ENCODE results near the gene CUL4B.
"Not testable (repeated sequence)": the region's sequence is repeated elsewhere in the genome, so short reads cannot be mapped to it uniquely, and the experiment has no call there.

Gene CUL4B

DNA sequence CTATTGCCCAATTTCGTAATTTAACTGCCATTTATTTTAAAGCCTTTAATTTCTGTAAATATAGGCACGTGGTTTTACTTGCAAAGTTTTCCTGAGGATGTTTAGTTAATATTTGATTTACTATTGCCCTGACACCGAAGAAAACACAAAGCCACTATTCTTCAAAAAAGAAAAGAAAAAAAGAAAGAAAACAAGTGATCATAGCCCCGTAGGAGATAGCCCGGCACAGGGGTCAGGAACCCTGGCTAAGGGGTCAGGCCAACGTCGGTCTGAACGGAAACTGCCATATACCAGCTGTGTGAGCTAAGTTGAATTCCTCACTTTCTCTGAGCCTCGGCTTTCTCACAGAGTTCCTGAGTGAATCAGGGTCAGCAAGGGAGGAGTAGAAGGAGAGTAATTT lies 74.0 kb downstream of the CUL4B start:
- no peaks in the 10 kb centered on the region for H3K27me3 ChIP-seq (ENCODE audit: insufficient read depth, low read length, poor library complexity)
- H2AK5ac ChIP-seq (ENCODE audit: low read length) = no peak overlapping the region
- H3K27ac ChIP-seq (ENCODE audit: low read depth, low read length) = no peak overlapping the region
- no peak overlapping the region for H2BK120ac ChIP-seq (ENCODE audit: low read depth, low read length)
- DNase-seq = no peak
- no peaks in the 10 kb centered on the region for H3K36me3 ChIP-seq (ENCODE audit: control insufficient read depth, insufficient read depth, low read length)
- H3K56ac ChIP-seq (ENCODE audit: low read length) = no peak overlapping the region
- H3K18ac ChIP-seq (ENCODE audit: low read length) = no peak overlapping the region
- H2BK15ac ChIP-seq (replicated peaks; ENCODE audit: low read depth) = no peak overlapping the region
- no peaks in the 10 kb centered on the region for H3K79me1 ChIP-seq (ENCODE audit: low read length)
- H3K23ac ChIP-seq (ENCODE audit: low read length) = no peak overlapping the region
- no peak overlapping the region for H4K5ac ChIP-seq (ENCODE audit: low read length)
- H2BK5ac ChIP-seq (ENCODE audit: low read length) = no peak overlapping the region
- H3K9ac ChIP-seq (ENCODE audit: low read length) = no peak overlapping the region
- no peaks in the 10 kb centered on the region for H3K79me2 ChIP-seq (ENCODE audit: control insufficient read depth, insufficient read depth, low read length)
- H3K4me2 ChIP-seq (ENCODE audit: low read length) = no peak overlapping the region
- H3K4ac ChIP-seq (ENCODE audit: low read depth, low read length) = no peak overlapping the region
- no peak overlapping the region for H3K4me3 ChIP-seq (ENCODE audit: low read length)
- H4K8ac ChIP-seq (ENCODE audit: low read depth, low read length) = no peak overlapping the region
- no peaks in the 10 kb centered on the region for H3K4me1 ChIP-seq (ENCODE audit: control insufficient read depth, low read depth, low read length)
- no CpG with 5 or more reads among the region's 9 CpGs for WGBS (ENCODE audit: extremely low coverage, insufficient coverage, low lambda C conversion rate)

DNA sequence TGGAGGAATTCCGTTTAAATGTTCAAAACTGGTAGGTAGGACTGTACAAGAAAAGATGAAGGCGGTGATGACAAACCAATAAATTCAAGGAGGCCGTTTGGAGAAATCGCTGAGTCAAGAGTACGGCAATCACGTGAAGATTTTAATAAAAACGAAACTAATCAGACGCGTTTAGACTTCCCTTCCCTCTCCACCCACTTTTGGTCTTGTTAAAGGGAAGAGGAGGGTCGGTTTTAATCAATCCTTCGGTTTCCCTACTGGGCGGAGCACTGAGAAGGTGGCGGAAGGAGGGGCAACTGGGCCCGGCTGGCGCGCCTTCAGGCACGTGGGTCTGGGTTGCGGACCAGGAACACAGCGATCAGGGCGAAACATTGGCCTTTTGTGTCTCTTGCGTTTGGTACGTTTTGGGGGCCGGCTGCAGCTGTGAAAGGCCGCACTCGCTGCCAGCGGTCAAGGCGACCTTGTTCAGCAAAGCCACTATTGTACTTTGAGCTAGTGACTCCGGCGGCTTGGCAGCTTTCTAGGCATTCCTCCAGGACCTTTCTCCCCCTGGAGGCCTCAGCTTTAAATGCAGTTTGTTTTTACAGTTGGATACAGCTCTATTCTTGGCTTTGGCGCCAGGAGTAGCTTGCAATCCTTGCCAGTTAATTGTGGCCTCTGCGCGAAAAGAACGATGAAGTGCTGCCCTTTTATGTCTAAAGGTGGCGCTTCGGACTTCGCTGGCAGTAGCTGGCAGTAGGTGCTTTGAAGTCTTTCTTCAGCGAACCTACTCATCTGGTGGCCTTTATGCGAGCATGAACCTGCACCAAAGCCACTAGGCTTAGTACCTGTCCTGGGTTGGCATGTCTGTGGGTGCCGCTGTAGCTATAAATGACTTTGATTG lies 74.9 kb downstream of the CUL4B start:
- Histone ChIP-seq H3K36me3 (ENCODE audit: control insufficient read depth, insufficient read depth, low read length) (no peaks in the 10 kb centered on the region), H2BK5ac (ENCODE audit: low read length) (no peak overlapping the region), H3K9ac (ENCODE audit: low read length) (peak overlapping the region; percentile 73), H3K79me1 (ENCODE audit: low read length) (no peaks in the 10 kb centered on the region), H2BK120ac (ENCODE audit: low read depth, low read length) (no peak overlapping the region), H3K4ac (ENCODE audit: low read depth, low read length) (no peak overlapping the region), H3K4me2 (ENCODE audit: low read length) (peak overlapping the region; percentile 25), H3K27ac (ENCODE audit: low read depth, low read length) (peak overlapping the region; percentile 44), H3K56ac (ENCODE audit: low read length) (peak overlapping the region; percentile 83), H4K8ac (ENCODE audit: low read depth, low read length) (no peak overlapping the region), H4K5ac (ENCODE audit: low read length) (no peak overlapping the region), H3K4me3 (ENCODE audit: low read length) (no peak overlapping the region), H3K4me1 (ENCODE audit: control insufficient read depth, low read depth, low read length) (no peaks in the 10 kb centered on the region), H3K79me2 (ENCODE audit: control insufficient read depth, insufficient read depth, low read length) (no peaks in the 10 kb centered on the region), H3K27me3 (ENCODE audit: insufficient read depth, low read length, poor library complexity) (no peaks in the 10 kb centered on the region), H3K18ac (ENCODE audit: low read length) (no peak overlapping the region), H2BK15ac (replicated peaks; ENCODE audit: low read depth) (no peak overlapping the region), H2AK5ac (ENCODE audit: low read length) (no peak overlapping the region), H3K23ac (ENCODE audit: low read length) (no peak overlapping the region)
- peak; percentile 94 for DNase-seq
- WGBS (ENCODE audit: extremely low coverage, insufficient coverage, low lambda C conversion rate) = no CpG with 5 or more reads among the region's 39 CpGs

DNA sequence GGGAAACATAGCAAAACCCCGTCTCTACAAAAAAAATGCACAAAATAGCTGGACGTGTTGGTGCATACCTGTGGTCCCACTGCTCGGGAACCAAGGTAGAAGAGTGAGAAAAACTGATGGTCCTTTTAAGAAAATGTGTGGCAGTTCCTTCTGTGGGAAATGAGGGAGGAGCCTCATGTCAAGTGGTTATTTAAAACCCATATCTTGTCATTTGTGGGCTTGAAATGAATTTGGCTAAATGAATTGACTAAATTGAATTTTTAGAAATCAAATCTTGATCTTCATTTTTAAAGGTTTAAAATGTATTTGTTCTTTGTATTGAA lies 75.5 kb downstream of the CUL4B start:
- Histone ChIP-seq H3K18ac (ENCODE audit: low read length) (no peak overlapping the region), H4K8ac (ENCODE audit: low read depth, low read length) (no peak overlapping the region), H2BK15ac (replicated peaks; ENCODE audit: low read depth) (no peak overlapping the region), H3K36me3 (ENCODE audit: control insufficient read depth, insufficient read depth, low read length) (no peaks in the 10 kb centered on the region), H2AK5ac (ENCODE audit: low read length) (no peak overlapping the region), H3K4me3 (ENCODE audit: low read length) (no peak overlapping the region), H3K4me2 (ENCODE audit: low read length) (no peak overlapping the region), H3K9ac (ENCODE audit: low read length) (no peak overlapping the region), H3K27me3 (ENCODE audit: insufficient read depth, low read length, poor library complexity) (no peaks in the 10 kb centered on the region), H3K4me1 (ENCODE audit: control insufficient read depth, low read depth, low read length) (no peaks in the 10 kb centered on the region), H3K56ac (ENCODE audit: low read length) (no peak overlapping the region), H2BK120ac (ENCODE audit: low read depth, low read length) (no peak overlapping the region), H3K4ac (ENCODE audit: low read depth, low read length) (no peak overlapping the region), H3K23ac (ENCODE audit: low read length) (no peak overlapping the region), H3K79me2 (ENCODE audit: control insufficient read depth, insufficient read depth, low read length) (no peaks in the 10 kb centered on the region), H2BK5ac (ENCODE audit: low read length) (no peak overlapping the region), H3K27ac (ENCODE audit: low read depth, low read length) (no peak overlapping the region), H3K79me1 (ENCODE audit: low read length) (no peaks in the 10 kb centered on the region), H4K5ac (ENCODE audit: low read length) (no peak overlapping the region)
- no peak for DNase-seq
- no CpG with 5 or more reads among the region's 3 CpGs for WGBS (ENCODE audit: extremely low coverage, insufficient coverage, low lambda C conversion rate)

DNA sequence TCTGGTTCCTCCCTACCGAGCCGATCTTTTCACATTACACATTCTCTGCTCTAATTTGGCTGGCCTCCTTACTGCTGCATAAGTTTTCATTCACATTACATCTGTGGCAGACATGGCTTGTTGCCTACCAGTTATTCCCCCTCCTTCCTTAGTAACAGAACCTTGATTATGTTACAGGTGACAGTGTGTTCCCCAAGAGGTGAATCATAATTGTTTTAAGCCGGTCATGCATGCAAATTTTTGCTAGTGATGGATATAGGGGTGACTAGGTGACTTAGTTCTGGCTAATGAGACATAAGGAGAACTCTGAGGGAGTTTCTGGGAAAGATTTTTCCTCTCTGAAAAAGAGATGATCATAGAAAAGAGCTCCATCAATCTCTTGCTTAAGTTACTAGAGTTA lies 83.3 kb downstream of the CUL4B start:
- Histone ChIP-seq H2BK15ac (replicated peaks; ENCODE audit: low read depth) (no peak overlapping the region), H3K4me1 (ENCODE audit: control insufficient read depth, low read depth, low read length) (no peaks in the 10 kb centered on the region), H3K79me1 (ENCODE audit: low read length) (no peaks in the 10 kb centered on the region), H4K5ac (ENCODE audit: low read length) (no peak overlapping the region), H4K8ac (ENCODE audit: low read depth, low read length) (no peak overlapping the region), H3K4me3 (ENCODE audit: low read length) (no peak overlapping the region), H3K9ac (ENCODE audit: low read length) (no peak overlapping the region), H2AK5ac (ENCODE audit: low read length) (no peak overlapping the region), H3K27me3 (ENCODE audit: insufficient read depth, low read length, poor library complexity) (no peaks in the 10 kb centered on the region), H2BK5ac (ENCODE audit: low read length) (no peak overlapping the region), H3K18ac (ENCODE audit: low read length) (no peak overlapping the region), H3K27ac (ENCODE audit: low read depth, low read length) (no peak overlapping the region), H3K23ac (ENCODE audit: low read length) (no peak overlapping the region), H3K36me3 (ENCODE audit: control insufficient read depth, insufficient read depth, low read length) (no peaks in the 10 kb centered on the region), H3K4me2 (ENCODE audit: low read length) (no peak overlapping the region), H2BK120ac (ENCODE audit: low read depth, low read length) (no peak overlapping the region), H3K79me2 (ENCODE audit: control insufficient read depth, insufficient read depth, low read length) (no peaks in the 10 kb centered on the region), H3K4ac (ENCODE audit: low read depth, low read length) (no peak overlapping the region), H3K56ac (ENCODE audit: low read length) (no peak overlapping the region)
- no peak for DNase-seq
- no CpG with 5 or more reads among the region's 3 CpGs for WGBS (ENCODE audit: extremely low coverage, insufficient coverage, low lambda C conversion rate)

DNA sequence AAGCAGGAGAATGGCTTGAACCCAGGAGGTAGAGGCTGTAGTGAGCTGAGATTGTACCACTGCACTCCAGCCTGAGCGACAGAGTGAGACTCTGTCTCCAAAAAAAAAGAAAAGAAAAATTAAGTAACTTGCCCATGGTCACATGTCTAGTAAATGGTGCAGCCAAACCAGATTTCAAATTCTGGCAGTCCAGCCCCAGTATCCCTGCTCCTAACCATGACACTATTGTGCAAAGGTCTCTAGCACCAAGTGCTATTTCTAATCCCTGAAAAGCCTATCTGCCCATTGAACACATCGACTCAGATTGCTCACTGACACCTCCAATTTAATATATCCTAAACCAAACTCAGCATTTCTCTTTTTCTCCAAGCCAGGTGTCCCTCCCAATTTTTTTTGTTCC lies 84.0 kb downstream of the CUL4B start:
- no peak overlapping the region for H3K56ac ChIP-seq (ENCODE audit: low read length)
- no peak overlapping the region for H3K4ac ChIP-seq (ENCODE audit: low read depth, low read length)
- WGBS (ENCODE audit: extremely low coverage, insufficient coverage, low lambda C conversion rate) = no CpG with 5 or more reads among the region's 2 CpGs
- H3K4me3 ChIP-seq (ENCODE audit: low read length) = no peak overlapping the region
- no peak overlapping the region for H2BK15ac ChIP-seq (replicated peaks; ENCODE audit: low read depth)
- no peak overlapping the region for H3K23ac ChIP-seq (ENCODE audit: low read length)
- no peak overlapping the region for H3K9ac ChIP-seq (ENCODE audit: low read length)
- no peaks in the 10 kb centered on the region for H3K79me2 ChIP-seq (ENCODE audit: control insufficient read depth, insufficient read depth, low read length)
- H2AK5ac ChIP-seq (ENCODE audit: low read length) = no peak overlapping the region
- H3K18ac ChIP-seq (ENCODE audit: low read length) = no peak overlapping the region
- no peak for DNase-seq
- H3K36me3 ChIP-seq (ENCODE audit: control insufficient read depth, insufficient read depth, low read length) = no peaks in the 10 kb centered on the region
- H3K4me1 ChIP-seq (ENCODE audit: control insufficient read depth, low read depth, low read length) = no peaks in the 10 kb centered on the region
- no peak overlapping the region for H4K5ac ChIP-seq (ENCODE audit: low read length)
- H3K27me3 ChIP-seq (ENCODE audit: insufficient read depth, low read length, poor library complexity) = no peaks in the 10 kb centered on the region
- H2BK120ac ChIP-seq (ENCODE audit: low read depth, low read length) = no peak overlapping the region
- H4K8ac ChIP-seq (ENCODE audit: low read depth, low read length) = no peak overlapping the region
- H3K79me1 ChIP-seq (ENCODE audit: low read length) = no peaks in the 10 kb centered on the region
- H3K27ac ChIP-seq (ENCODE audit: low read depth, low read length) = no peak overlapping the region
- no peak overlapping the region for H2BK5ac ChIP-seq (ENCODE audit: low read length)
- no peak overlapping the region for H3K4me2 ChIP-seq (ENCODE audit: low read length)

DNA sequence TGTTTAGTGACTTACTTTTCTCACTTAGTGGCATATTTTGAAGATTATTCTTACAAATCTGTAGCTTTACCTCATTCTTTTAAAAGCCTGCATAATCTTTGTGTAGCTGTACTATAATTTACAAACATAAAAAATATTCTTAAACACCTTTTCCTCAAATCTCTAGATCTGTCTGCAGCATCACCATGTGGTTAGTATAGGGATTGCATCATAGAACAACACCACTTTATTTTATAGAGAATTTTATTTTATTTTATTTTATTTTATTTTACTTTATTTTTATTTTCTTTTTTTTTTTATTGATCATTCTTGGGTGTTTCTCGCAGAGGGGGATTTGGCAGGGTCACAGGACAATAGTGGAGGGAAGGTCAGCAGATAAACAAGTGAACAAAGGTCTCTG lies 85.3 kb downstream of the CUL4B start:
- H3K18ac ChIP-seq (ENCODE audit: low read length); H2AK5ac ChIP-seq (ENCODE audit: low read length); H2BK5ac ChIP-seq (ENCODE audit: low read length); H3K9ac ChIP-seq (ENCODE audit: low read length); H3K23ac ChIP-seq (ENCODE audit: low read length); H4K8ac ChIP-seq (ENCODE audit: low read depth, low read length); H3K56ac ChIP-seq (ENCODE audit: low read length); H3K27ac ChIP-seq (ENCODE audit: low read depth, low read length); H3K36me3 ChIP-seq (ENCODE audit: control insufficient read depth, insufficient read depth, low read length); H3K4me1 ChIP-seq (ENCODE audit: control insufficient read depth, low read depth, low read length); H3K79me2 ChIP-seq (ENCODE audit: control insufficient read depth, insufficient read depth, low read length); DNase-seq; H2BK120ac ChIP-seq (ENCODE audit: low read depth, low read length); H2BK15ac ChIP-seq (replicated peaks; ENCODE audit: low read depth); H3K4ac ChIP-seq (ENCODE audit: low read depth, low read length); H3K4me3 ChIP-seq (ENCODE audit: low read length); H3K79me1 ChIP-seq (ENCODE audit: low read length); H3K27me3 ChIP-seq (ENCODE audit: insufficient read depth, low read length, poor library complexity); H3K4me2 ChIP-seq (ENCODE audit: low read length); H4K5ac ChIP-seq (ENCODE audit: low read length): not testable (repeated sequence)
- WGBS (ENCODE audit: extremely low coverage, insufficient coverage, low lambda C conversion rate) = no CpG with 5 or more reads among the region's 1 CpG

All from mesendoderm (in vitro differentiated cells).